HEK293 (cell line): ENCODE measurements around the gene TPST1.

Source experiments
- CTCF ChIA-PET: fragments of 350-600 bp; formaldehyde crosslinking; extraction: SDS; loops from one replicate; lab custom pipeline; 2021; ENCODE audit warnings: antibody characterized with exemption; lab: Yijun Ruan, JAX
- POLR2A ChIA-PET: fragments of 300-600 bp; formaldehyde crosslinking; extraction: SDS; loops from one replicate; lab custom pipeline; 2020; ENCODE audit warnings: antibody characterized with exemption, inconsistent platforms; lab: Yijun Ruan, JAX
- H3K27ac ChIP-seq: fragments of 200-500 bp; sonication (Bioruptor generic); 2 replicates; pipeline ENCODE4 v1.5.1; 2014; ENCODE audit warnings: low read depth, low read length, control low read depth, inconsistent platforms; ENCODE audit errors: extremely low read depth
- H3K36me3 ChIP-seq, 2 experiments: fragments of 200-500 bp in 1 of 2; sonication (Bioruptor generic) in 1 of 2; 1 replicate in 1 of 2; 2 replicates in 1 of 2; pipeline ENCODE4 v1.5.1; 2014 to 2017; ENCODE audit warnings: inconsistent platforms in 2 of 2, low read length in 2 of 2; ENCODE audit not compliant: control insufficient read depth in 2 of 2, insufficient read depth in 1 of 2
- H3K4me1 ChIP-seq: fragments of 200-500 bp; sonication (Bioruptor generic); 2 replicates; pipeline ENCODE4 v1.5.1; 2014; ENCODE audit warnings: mild to moderate bottlenecking, low read length, inconsistent platforms; ENCODE audit not compliant: control insufficient read depth, insufficient read depth
- H3K4me3 ChIP-seq: 2 replicates; pipeline ENCODE4 v1.5.1; 2011; ENCODE audit warnings: low read depth, mild to moderate bottlenecking, control low read depth, low read length, moderate library complexity
- H3K9me3 ChIP-seq: fragments of 200-500 bp; sonication (Bioruptor generic); 2 replicates; pipeline ENCODE4 v1.5.1; 2014; ENCODE audit warnings: low read depth, low read length, inconsistent platforms; ENCODE audit not compliant: control insufficient read depth, insufficient read depth
- KLF17 ChIP-seq: fragments of 450-650 bp; formaldehyde crosslinking; IDR thresholded peaks from 2 replicates; pipeline ENCODE4 v1.5.1; 2016; ENCODE audit warnings: missing biosample characterization, missing genetic modification characterization
- PRDM2 ChIP-seq: fragments of 450-650 bp; formaldehyde crosslinking; IDR thresholded peaks from 2 replicates; pipeline ENCODE4 v1.5.1; 2016; ENCODE audit warnings: missing biosample characterization, missing genetic modification characterization, borderline replicate concordance
- SETDB1 ChIP-seq: IDR thresholded peaks from one replicate; pipeline ENCODE4 v1.6.1; 2017; ENCODE audit warnings: mild to moderate bottlenecking, low read length, moderate library complexity, mixed read lengths; ENCODE audit not compliant: insufficient read length
- ZNF19 ChIP-seq: fragments of 450-650 bp; formaldehyde crosslinking; IDR thresholded peaks from 2 replicates; pipeline ENCODE4; 2016; ENCODE audit warnings: missing biosample characterization, missing genetic modification characterization, low read depth
- ZNF394 ChIP-seq: fragments of 450-650 bp; formaldehyde crosslinking; IDR thresholded peaks from 2 replicates; pipeline ENCODE4 v1.5.1; 2016; ENCODE audit warnings: missing biosample characterization, missing genetic modification characterization, mild to moderate bottlenecking, moderate library complexity, borderline replicate concordance
- ZNF548 ChIP-seq: fragments of 450-650 bp; formaldehyde crosslinking; IDR thresholded peaks from 2 replicates; pipeline ENCODE4 v1.5.1; 2016; ENCODE audit warnings: missing biosample characterization, missing genetic modification characterization
- ZNF76 ChIP-seq: fragments of 450-650 bp; formaldehyde crosslinking; IDR thresholded peaks from 2 replicates; pipeline ENCODE4; 2016; ENCODE audit warnings: low read depth, missing biosample characterization, missing genetic modification characterization, borderline replicate concordance
- TF ChIP-seq, protein P1 (sequence below): fragments of 450-650 bp; formaldehyde crosslinking; IDR thresholded peaks from 2 replicates; pipeline ENCODE4 v1.5.1; 2017; ENCODE audit warnings: missing biosample characterization, missing genetic modification characterization
- TF ChIP-seq, protein P2 (sequence below): fragments of 450-650 bp; formaldehyde crosslinking; conservative IDR thresholded peaks from 2 replicates; pipeline ENCODE4 v1.5.1; 2016; ENCODE audit warnings: low read depth, missing biosample characterization, missing genetic modification characterization

Gene TPST1

GRCh38 chr7:66357087-66357486 lies 152.0 kb downstream of the TPST1 start (continued):
- TF ChIP-seq KLF17 (tag by site-specific recombination) (no peak), ZNF76 (no peak)
- TF ChIP-seq, protein P1, sequence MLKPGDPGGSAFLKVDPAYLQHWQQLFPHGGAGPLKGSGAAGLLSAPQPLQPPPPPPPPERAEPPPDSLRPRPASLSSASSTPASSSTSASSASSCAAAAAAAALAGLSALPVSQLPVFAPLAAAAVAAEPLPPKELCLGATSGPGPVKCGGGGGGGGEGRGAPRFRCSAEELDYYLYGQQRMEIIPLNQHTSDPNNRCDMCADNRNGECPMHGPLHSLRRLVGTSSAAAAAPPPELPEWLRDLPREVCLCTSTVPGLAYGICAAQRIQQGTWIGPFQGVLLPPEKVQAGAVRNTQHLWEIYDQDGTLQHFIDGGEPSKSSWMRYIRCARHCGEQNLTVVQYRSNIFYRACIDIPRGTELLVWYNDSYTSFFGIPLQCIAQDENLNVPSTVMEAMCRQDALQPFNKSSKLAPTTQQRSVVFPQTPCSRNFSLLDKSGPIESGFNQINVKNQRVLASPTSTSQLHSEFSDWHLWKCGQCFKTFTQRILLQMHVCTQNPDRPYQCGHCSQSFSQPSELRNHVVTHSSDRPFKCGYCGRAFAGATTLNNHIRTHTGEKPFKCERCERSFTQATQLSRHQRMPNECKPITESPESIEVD (tag by site-specific recombination), result no peak

DNA sequence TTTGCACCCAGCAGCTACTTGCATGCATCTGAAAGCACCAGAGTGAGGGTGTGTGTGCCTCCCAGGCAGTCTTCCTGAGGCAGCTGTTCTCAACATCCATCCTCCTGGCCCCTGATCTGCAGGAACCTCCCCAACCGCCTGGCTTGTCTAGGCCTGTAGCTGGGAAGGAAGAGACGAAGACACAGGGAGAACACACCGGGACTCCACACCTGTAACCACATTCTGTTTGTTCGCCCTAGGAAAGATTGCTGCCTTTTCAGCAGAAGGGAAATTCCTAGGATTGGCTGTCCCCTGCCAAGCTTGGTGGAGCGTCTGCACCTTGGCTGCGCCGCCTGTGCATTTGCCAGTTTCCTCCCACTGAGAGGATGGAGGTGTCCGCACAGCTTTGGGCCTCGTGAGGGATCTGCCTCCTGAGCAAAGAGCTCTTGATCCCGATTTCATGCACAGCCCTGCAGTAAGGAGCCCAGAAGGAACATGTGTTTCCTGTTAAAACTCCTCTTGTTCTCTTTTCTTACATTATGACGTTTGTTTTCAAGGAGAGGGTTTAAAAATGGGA lies 154.6 kb downstream of the TPST1 start:
- no peaks in the 10 kb centered on the region for H3K36me3 ChIP-seq
- H3K27ac ChIP-seq, result no peak overlapping the region
- POLR2A ChIA-PET, result no interaction called here

More for the DNA sequence above, 154.6 kb downstream of the TPST1 start:
- no peak for TF ChIP-seq SETDB1
- TF ChIP-seq ZNF548, result no peak
- TF ChIP-seq ZNF19 (tag by site-specific recombination), result no peak
- TF ChIP-seq PRDM2 (tag by site-specific recombination), result no peak
- TF ChIP-seq, protein P2, sequence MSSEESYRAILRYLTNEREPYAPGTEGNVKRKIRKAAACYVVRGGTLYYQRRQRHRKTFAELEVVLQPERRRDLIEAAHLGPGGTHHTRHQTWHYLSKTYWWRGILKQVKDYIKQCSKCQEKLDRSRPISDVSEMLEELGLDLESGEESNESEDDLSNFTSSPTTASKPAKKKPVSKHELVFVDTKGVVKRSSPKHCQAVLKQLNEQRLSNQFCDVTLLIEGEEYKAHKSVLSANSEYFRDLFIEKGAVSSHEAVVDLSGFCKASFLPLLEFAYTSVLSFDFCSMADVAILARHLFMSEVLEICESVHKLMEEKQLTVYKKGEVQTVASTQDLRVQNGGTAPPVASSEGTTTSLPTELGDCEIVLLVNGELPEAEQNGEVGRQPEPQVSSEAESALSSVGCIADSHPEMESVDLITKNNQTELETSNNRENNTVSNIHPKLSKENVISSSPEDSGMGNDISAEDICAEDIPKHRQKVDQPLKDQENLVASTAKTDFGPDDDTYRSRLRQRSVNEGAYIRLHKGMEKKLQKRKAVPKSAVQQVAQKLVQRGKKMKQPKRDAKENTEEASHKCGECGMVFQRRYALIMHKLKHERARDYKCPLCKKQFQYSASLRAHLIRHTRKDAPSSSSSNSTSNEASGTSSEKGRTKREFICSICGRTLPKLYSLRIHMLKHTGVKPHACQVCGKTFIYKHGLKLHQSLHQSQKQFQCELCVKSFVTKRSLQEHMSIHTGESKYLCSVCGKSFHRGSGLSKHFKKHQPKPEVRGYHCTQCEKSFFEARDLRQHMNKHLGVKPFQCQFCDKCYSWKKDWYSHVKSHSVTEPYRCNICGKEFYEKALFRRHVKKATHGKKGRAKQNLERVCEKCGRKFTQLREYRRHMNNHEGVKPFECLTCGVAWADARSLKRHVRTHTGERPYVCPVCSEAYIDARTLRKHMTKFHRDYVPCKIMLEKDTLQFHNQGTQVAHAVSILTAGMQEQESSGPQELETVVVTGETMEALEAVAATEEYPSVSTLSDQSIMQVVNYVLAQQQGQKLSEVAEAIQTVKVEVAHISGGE (tag by site-specific recombination), result no peak
- TF ChIP-seq ZNF394, result no peak
- Histone ChIP-seq H3K9me3 (no peaks in the 10 kb centered on the region), H3K4me3 (no peak overlapping the region), H3K4me1 (no peaks in the 10 kb centered on the region)
- CTCF ChIA-PET, result no interaction called here
